AG09319 (cell line): ENCODE measurements around the gene PTPRB.

Source experiments
- DNase-seq: peaks from one replicate; pipeline ENCODE4 v3.0.0-alpha.2; 2010; ENCODE audit warnings: low read depth; ENCODE audit errors: extremely low read depth
- CTCF ChIP-seq: IDR thresholded peaks from 2 replicates; pipeline ENCODE4 v1.5.1; 2011; ENCODE audit warnings: low read depth, mild to moderate bottlenecking, inconsistent platforms, low read length, moderate library complexity

PTPRB gene

GRCh38 chr12:70657616-70658286 is 20.5 kb upstream of the PTPRB start:
- no peak for DNase-seq
- no peak for TF ChIP-seq CTCF

GRCh38 chr12:70652451-70652850 is 15.2 kb upstream of the PTPRB start:
- no peak for TF ChIP-seq CTCF
- no peak for DNase-seq

GRCh38 chr12:70648831-70649230 is 11.6 kb upstream of the PTPRB start:
- no peak for TF ChIP-seq CTCF
- DNase-seq, result no peak

- TF ChIP-seq CTCF, result no peak
- no peak for DNase-seq
These were observed 11.0 kb upstream of the PTPRB start for GRCh38 chr12:70648191-70648590.

GRCh38 chr12:70646850-70647249 is 9.6 kb upstream of the PTPRB start:
- DNase-seq, result no peak
- TF ChIP-seq CTCF, result no peak

GRCh38 chr12:70645494-70646317 is 8.5 kb upstream of the PTPRB start:
- no peak for TF ChIP-seq CTCF
- peak; percentile 48 for DNase-seq

GRCh38 chr12:70644861-70645260 is 7.6 kb upstream of the PTPRB start:
- DNase-seq, result no peak
- TF ChIP-seq CTCF, result no peak
